GM12891 (cell line): Measurements from ENCODE around the gene KIF1A.

ENCODE experiments used
- PAX5 ChIP-seq: IDR thresholded peaks from 2 replicates; pipeline ENCODE4 v1.6.1; 2011; ENCODE audit warnings: low read length, moderate library complexity, mild to moderate bottlenecking; ENCODE audit not compliant: insufficient read depth, severe bottlenecking
- POLR2A ChIP-seq: IDR thresholded peaks from 2 replicates; pipeline ENCODE4 v1.6.1; 2011; ENCODE audit warnings: low read depth, low read length, control low read depth
- POLR2AphosphoS5 ChIP-seq: IDR thresholded peaks from 2 replicates; pipeline ENCODE4 v1.6.1; 2011; ENCODE audit warnings: low read depth, low read length, control low read depth
- POU2F2 ChIP-seq: IDR thresholded peaks from 2 replicates; pipeline ENCODE4 v1.6.1; 2011; ENCODE audit warnings: low read depth, mild to moderate bottlenecking, control low read depth, low read length, moderate library complexity
- SPI1 ChIP-seq: IDR thresholded peaks from 2 replicates; pipeline ENCODE4 v1.6.1; 2011; ENCODE audit warnings: low read depth, low read length, control low read depth
- TAF1 ChIP-seq: IDR thresholded peaks from 2 replicates; pipeline ENCODE4 v1.6.1; 2011; ENCODE audit warnings: low read depth, low read length, control low read depth

- no peak for TF ChIP-seq POLR2A
- TF ChIP-seq SPI1: no peak
- TF ChIP-seq POLR2AphosphoS5: no peak
- TF ChIP-seq POU2F2: no peak
- no peak for TF ChIP-seq PAX5
- TF ChIP-seq TAF1: no peak
Measured at GRCh38 chr2:240689975-240690374, 130.0 kb downstream of the KIF1A start.
